A673 (cell line): Measurements from ENCODE around the gene NKX2-4.
A peak's percentile ranks its signal among the peaks of the same experiment; 100 is the strongest.

ENCODE experiments used
- CTCF ChIP-seq: fragments of 300-800, 200-600 bp; sonication (generic); conservative IDR thresholded peaks from 2 replicates; pipeline ENCODE4 v1.5.1; 2017; ENCODE audit warnings: low read depth, mild to moderate bottlenecking, antibody characterized with exemption, low read length, moderate library complexity, mixed read lengths
- EZH2 ChIP-seq: fragments of 200-600 bp; sonication (generic); IDR thresholded peaks from 2 replicates; pipeline ENCODE4 v1.6.1; 2017; ENCODE audit warnings: borderline replicate concordance, low read depth, mild to moderate bottlenecking, mixed read lengths, antibody characterized with exemption, low read length; ENCODE audit not compliant: poor library complexity, severe bottlenecking

GRCh38 chr20:21396599-21397340 is 556 bp downstream of the NKX2-4 start:
- TF ChIP-seq CTCF: no peak
- TF ChIP-seq EZH2: peak; percentile 19
